Transverse colon (tissue), 4 donors: ENCODE data around the gene SPIB.

Source experiments
- EP300 ChIP-seq: sonication (generic); formaldehyde crosslinking; IDR thresholded peaks from one replicate; pipeline ENCODE4 v1.6.1; 2017; ENCODE audit warnings: antibody characterized with exemption, low read depth
- POLR2AphosphoS5 ChIP-seq, 3 donors: sonication (generic); formaldehyde crosslinking; IDR thresholded peaks; one replicate each; pipeline ENCODE4 v1.6.1; 2016; ENCODE audit warnings: antibody characterized with exemption in 3 of 3
- TF ChIP-seq, protein P1 (sequence below), 5 experiments: fragments of 200-600 bp in 3 of 5; fragments of 450-650 bp in 2 of 5; sonication (generic) in 3 of 5; IDR thresholded peaks; 1 replicate in 2 of 5; 2 replicates in 3 of 5; pipeline ENCODE4 v1.5.1; 2016 to 2017; ENCODE audit warnings: antibody characterized with exemption in 5 of 5, inconsistent platforms in 3 of 5, mild to moderate bottlenecking in 2 of 5, moderate library complexity in 1 of 5

DNA sequence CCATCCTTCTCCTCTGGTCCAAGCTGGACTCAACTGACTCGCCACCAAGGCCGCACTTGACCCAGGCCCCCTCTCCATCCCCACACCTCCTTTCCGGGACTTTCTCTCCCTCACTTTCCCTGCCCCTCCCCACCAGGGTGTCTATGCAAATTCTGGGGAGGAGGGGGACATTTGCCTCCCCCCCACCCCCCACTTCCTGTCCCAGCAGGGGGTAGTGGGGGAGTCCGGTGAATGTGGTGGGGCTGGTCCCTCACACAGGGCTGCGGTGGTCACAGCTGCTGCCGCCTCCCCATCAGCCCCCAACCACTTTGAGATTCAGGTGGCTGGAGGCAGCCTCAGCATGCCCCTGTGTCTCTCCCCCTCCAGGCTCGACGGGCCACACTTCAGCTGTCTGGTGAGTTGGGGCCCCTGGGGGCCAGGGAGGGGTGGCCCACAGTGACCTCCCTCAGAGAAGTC, 870 bp downstream of the SPIB start:
- TF ChIP-seq, protein P1, sequence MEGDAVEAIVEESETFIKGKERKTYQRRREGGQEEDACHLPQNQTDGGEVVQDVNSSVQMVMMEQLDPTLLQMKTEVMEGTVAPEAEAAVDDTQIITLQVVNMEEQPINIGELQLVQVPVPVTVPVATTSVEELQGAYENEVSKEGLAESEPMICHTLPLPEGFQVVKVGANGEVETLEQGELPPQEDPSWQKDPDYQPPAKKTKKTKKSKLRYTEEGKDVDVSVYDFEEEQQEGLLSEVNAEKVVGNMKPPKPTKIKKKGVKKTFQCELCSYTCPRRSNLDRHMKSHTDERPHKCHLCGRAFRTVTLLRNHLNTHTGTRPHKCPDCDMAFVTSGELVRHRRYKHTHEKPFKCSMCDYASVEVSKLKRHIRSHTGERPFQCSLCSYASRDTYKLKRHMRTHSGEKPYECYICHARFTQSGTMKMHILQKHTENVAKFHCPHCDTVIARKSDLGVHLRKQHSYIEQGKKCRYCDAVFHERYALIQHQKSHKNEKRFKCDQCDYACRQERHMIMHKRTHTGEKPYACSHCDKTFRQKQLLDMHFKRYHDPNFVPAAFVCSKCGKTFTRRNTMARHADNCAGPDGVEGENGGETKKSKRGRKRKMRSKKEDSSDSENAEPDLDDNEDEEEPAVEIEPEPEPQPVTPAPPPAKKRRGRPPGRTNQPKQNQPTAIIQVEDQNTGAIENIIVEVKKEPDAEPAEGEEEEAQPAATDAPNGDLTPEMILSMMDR (IDR thresholded peaks at IDR 0.05) = no peak
- TF ChIP-seq EP300 (no peak), POLR2AphosphoS5 (IDR thresholded peaks at IDR 0.05) (no peak)
